Bronchial epithelial cell (primary cell): ENCODE results near the gene CSRP3. TPM values are rescaled to one million over a fixed set of nuclear protein-coding genes. Genes with fewer than 3 reads are reported as not detected.

Source experiments
- DNase-seq: peaks from one replicate; pipeline ENCODE4 v3.0.0-alpha.2; 2010; ENCODE audit warnings: low read depth
- FAIRE-seq: peaks from 2 replicates; lab custom pipeline; 2011; peaks lifted over from hg19 to GRCh38; lab: Jason Lieb, UNC
- H3K27me3 ChIP-seq: 2 replicates; pipeline ENCODE4 v1.5.1; 2011; ENCODE audit warnings: low read length; ENCODE audit not compliant: control insufficient read depth, insufficient read depth
- H3K36me3 ChIP-seq: 2 replicates; pipeline ENCODE4 v1.5.1; 2011; ENCODE audit warnings: low read length; ENCODE audit not compliant: control insufficient read depth, insufficient read depth
- H3K4me3 ChIP-seq: 2 replicates; pipeline ENCODE4 v1.5.1; 2011; ENCODE audit warnings: mild to moderate bottlenecking, low read depth, low read length, control low read depth
- CTCF ChIP-seq: IDR thresholded peaks from 2 replicates; pipeline ENCODE4 v1.5.1; 2011; ENCODE audit warnings: mild to moderate bottlenecking, moderate library complexity, low read length, control low read depth, inconsistent platforms; ENCODE audit not compliant: insufficient read depth, severe bottlenecking
- total RNA-seq: library from RNA; depleted of rRNA; stranded (reverse); fragments of >200 nt; gene quantifications from 2 replicates; pipeline ENCODE4 v1.2.1, GENCODE V29; 2014

Gene CSRP3
- total RNA-seq, 1 donor from 2014 or later: not detected

- H3K27me3 ChIP-seq: no peaks in the 10 kb centered on the region
- no peak for TF ChIP-seq CTCF
- DNase-seq (no peak), FAIRE-seq (no peak)
- no peak overlapping the region for H3K4me3 ChIP-seq
- H3K36me3 ChIP-seq: no peaks in the 10 kb centered on the region
Measured at GRCh38 chr11:19185036-19185435, 16.7 kb downstream of the CSRP3 start.

GRCh38 chr11:19183646-19184045, 18.1 kb downstream of the CSRP3 start:
- DNase-seq (no peak), FAIRE-seq (no peak)
- Histone ChIP-seq H3K4me3 (no peak overlapping the region), H3K36me3 (no peaks in the 10 kb centered on the region), H3K27me3 (no peaks in the 10 kb centered on the region)
- no peak for TF ChIP-seq CTCF

- no peak for TF ChIP-seq CTCF
- Histone ChIP-seq H3K4me3 (no peak overlapping the region), H3K27me3 (no peaks in the 10 kb centered on the region), H3K36me3 (no peaks in the 10 kb centered on the region)
- peak; percentile 13 for FAIRE-seq
- no peak for DNase-seq
Measured at GRCh38 chr11:19181531-19182261, 20.1 kb downstream of the CSRP3 start.

GRCh38 chr11:19176629-19177186, 25.1 kb downstream of the CSRP3 start:
- DNase-seq (no peak), FAIRE-seq (no peak)
- peaks cover 8% of the 10 kb centered on the region for H3K36me3 ChIP-seq
- no peak overlapping the region for H3K4me3 ChIP-seq
- no peaks in the 10 kb centered on the region for H3K27me3 ChIP-seq
- no peak for TF ChIP-seq CTCF

GRCh38 chr11:19173964-19174638, 27.7 kb downstream of the CSRP3 start:
- FAIRE-seq: no peak
- H3K4me3 ChIP-seq: no peak overlapping the region
- no peak for DNase-seq
- no peak for TF ChIP-seq CTCF
- H3K27me3 ChIP-seq: no peaks in the 10 kb centered on the region
- peaks cover 11% of the 10 kb centered on the region for H3K36me3 ChIP-seq
